ENCODE results near the gene AGAP6.
"Not testable (repeated sequence)": the region's sequence is repeated elsewhere in the genome, so short reads cannot be mapped to it uniquely, and the experiment has no call there.

DNA sequence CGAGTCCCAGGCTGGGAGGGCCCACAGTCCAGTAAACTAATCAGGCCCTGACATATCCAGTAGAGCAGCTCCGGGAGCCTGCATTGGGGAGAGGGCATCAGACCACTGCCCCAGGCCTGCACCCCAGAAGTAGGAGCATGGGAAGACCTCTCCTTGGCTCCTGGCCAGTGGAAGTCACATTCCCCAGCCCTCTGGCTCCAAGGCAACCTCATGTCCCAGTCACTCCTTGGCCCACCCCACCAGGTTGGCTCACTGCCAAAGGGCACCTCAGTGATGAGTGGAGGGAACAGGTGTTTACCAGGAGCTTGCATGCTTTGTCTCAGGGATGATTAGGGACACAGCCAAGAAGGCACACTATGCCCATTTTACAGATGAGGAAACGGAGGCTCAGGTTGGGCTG is 31.1 kb downstream of the AGAP6 start:
- TF ChIP-seq, protein P1, sequence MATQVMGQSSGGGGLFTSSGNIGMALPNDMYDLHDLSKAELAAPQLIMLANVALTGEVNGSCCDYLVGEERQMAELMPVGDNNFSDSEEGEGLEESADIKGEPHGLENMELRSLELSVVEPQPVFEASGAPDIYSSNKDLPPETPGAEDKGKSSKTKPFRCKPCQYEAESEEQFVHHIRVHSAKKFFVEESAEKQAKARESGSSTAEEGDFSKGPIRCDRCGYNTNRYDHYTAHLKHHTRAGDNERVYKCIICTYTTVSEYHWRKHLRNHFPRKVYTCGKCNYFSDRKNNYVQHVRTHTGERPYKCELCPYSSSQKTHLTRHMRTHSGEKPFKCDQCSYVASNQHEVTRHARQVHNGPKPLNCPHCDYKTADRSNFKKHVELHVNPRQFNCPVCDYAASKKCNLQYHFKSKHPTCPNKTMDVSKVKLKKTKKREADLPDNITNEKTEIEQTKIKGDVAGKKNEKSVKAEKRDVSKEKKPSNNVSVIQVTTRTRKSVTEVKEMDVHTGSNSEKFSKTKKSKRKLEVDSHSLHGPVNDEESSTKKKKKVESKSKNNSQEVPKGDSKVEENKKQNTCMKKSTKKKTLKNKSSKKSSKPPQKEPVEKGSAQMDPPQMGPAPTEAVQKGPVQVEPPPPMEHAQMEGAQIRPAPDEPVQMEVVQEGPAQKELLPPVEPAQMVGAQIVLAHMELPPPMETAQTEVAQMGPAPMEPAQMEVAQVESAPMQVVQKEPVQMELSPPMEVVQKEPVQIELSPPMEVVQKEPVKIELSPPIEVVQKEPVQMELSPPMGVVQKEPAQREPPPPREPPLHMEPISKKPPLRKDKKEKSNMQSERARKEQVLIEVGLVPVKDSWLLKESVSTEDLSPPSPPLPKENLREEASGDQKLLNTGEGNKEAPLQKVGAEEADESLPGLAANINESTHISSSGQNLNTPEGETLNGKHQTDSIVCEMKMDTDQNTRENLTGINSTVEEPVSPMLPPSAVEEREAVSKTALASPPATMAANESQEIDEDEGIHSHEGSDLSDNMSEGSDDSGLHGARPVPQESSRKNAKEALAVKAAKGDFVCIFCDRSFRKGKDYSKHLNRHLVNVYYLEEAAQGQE (IDR thresholded peaks at IDR 0.05; ENCODE audit: borderline replicate concordance), result not testable (repeated sequence)
- TF ChIP-seq EZH2 (IDR thresholded peaks at IDR 0.05; ENCODE audit: borderline replicate concordance, insufficient read depth, low read length, poor library complexity, severe bottlenecking); MXI1 (conservative IDR thresholded peaks at IDR 0.05; ENCODE audit: poor library complexity, severe bottlenecking); SMC3 (conservative IDR thresholded peaks at IDR 0.05; ENCODE audit: poor library complexity); EP300 (conservative IDR thresholded peaks at IDR 0.05; ENCODE audit: poor library complexity, severe bottlenecking); POLR2AphosphoS5 (IDR thresholded peaks at IDR 0.05); TAF1 (IDR thresholded peaks at IDR 0.05; ENCODE audit: low read depth): not testable (repeated sequence)
- TF ChIP-seq, protein P2, sequence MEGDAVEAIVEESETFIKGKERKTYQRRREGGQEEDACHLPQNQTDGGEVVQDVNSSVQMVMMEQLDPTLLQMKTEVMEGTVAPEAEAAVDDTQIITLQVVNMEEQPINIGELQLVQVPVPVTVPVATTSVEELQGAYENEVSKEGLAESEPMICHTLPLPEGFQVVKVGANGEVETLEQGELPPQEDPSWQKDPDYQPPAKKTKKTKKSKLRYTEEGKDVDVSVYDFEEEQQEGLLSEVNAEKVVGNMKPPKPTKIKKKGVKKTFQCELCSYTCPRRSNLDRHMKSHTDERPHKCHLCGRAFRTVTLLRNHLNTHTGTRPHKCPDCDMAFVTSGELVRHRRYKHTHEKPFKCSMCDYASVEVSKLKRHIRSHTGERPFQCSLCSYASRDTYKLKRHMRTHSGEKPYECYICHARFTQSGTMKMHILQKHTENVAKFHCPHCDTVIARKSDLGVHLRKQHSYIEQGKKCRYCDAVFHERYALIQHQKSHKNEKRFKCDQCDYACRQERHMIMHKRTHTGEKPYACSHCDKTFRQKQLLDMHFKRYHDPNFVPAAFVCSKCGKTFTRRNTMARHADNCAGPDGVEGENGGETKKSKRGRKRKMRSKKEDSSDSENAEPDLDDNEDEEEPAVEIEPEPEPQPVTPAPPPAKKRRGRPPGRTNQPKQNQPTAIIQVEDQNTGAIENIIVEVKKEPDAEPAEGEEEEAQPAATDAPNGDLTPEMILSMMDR (IDR thresholded peaks at IDR 0.05; ENCODE audit: poor library complexity, severe bottlenecking), result not testable (repeated sequence)

All from neural cell (in vitro differentiated cells).